NCI-H2171 treated with DMSO at 0.1 percent for 48 hours (cell line): ENCODE results near the gene KIFBP.

Experiments used
- DNase-seq: peaks from one replicate; lab custom pipeline; 2025; lab: John Stamatoyannopoulos, UW

Gene KIFBP

GRCh38 chr10:69051710-69052487, 63.3 kb downstream of the KIFBP start:
- no peak for DNase-seq

DNA sequence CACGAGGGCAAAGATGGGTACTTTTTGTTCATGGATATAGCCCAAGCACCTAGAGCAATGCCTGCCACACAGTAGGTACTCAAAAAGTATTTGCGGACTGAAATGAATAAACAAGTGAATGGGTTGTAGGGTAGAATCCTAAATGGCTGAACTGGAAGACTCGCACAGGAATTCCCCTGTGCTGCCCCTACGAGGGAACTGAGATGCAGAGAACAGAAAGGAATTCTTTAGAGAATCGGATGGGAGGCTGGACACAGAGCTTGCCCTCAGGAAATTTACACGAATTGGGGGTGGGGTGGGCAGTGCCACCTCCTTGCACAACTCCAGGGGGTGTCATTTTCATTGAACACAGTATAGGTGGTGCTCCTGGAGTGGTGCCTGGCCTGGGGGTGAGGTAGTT, 64.1 kb downstream of the KIFBP start:
- no peak for DNase-seq

DNA sequence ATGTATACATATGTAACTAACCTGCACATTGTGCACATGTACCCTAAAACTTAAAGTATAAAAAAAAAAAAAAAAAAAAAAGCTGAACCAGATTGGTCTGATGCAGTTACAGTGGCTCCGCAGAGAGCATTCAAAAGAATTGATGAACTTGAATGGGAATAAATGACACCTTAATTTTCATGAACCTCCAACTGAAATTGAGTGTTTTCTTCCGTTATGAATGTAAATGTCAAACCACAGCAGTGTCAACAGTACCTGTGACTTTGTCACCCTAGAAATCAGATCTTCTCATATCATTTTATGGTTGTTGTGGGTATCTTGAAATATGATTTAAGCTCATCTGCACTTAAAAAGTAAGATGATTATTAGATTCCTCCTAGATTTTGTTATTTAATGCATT, 66.6 kb downstream of the KIFBP start:
- no peak for DNase-seq

DNA sequence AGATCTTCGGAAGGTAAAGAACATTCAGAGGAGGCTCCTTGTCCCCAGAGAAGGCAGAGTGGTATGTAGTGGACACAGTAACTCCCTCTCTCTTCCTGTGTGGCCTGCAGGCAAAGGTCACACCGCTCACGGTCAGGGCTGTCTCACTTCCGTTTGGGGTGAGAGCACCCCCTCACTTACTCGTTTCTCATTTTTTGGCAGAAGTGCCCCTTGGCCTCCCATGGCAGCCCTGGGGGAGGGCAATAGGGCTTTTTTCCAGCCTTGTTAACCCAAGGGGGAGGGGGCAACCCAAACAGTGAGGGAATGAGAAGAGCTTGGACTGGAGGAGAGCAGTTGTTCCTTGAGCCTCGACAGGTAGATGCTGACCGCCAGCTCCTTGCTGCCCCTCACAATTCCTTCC, 67.5 kb downstream of the KIFBP start:
- DNase-seq: no peak

- DNase-seq: no peak
Observed at GRCh38 chr10:69056536-69057260, 68.1 kb downstream of the KIFBP start.

DNA sequence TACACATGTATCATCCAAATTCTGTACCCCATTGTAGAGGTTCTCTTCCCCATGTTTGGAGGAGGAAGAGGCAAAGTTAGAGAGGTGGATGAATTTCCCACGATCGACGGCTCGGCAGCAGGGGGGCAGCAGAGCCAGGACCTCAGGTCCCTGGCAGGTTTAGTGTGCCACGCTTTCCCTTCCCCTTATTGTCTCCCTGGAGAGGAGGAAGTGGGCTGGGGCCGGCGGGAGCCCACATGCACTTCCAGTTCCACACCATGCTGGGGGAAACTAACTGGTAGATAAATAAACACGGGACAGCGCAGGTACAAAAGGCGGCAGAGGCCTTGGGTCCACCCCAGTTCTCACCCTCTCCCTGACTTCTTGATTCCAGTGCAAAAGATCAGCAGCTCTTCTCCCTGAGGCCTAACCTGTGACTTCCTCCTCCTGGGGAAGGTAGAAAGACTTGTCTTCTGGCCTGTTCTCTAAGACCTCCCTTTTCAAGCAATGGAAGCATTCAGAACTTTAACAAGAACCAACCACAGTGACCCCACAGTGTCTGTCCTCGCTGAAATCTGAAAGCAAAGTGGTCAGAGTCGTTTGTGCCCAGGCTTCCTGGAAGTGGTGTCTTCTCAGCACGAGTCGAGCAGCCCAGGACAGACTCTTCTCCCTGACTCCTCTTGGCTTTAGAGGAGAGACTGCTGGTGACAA, 68.8 kb downstream of the KIFBP start:
- DNase-seq: no peak

- no peak for DNase-seq
Observed at GRCh38 chr10:69057951-69058297, 69.3 kb downstream of the KIFBP start.

DNA sequence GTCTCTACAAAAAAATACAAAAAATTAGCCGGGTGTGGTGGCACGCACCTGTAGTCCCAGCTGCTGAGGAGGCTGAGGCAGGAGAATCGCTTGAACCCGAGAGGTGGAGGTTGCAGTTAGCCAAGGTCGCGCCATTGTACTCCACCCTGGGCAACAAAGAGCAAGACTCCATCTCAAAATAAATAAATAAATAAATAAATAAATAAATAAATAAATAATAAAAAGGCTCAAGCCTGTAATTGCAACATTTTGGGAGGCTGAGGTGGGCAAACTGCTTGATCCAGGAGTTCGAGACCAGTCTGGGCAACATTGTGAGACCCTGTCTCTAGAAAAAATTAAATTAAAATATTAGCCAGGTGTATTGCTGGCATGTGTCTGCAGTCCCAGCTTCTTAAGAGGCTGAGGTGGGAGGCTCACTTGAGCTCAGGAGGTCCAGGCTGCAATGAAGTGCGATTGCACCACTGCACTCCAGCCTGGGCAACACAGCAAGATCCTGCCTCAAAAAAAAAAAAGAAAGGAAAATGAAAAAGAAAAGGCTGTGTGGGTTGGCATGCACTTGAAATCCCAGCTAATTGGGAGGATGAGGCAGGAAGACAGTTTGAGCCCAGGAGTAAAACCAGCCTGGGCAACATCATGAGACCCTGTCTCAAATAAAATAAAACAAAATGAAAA, 71.7 kb downstream of the KIFBP start:
- no peak for DNase-seq

DNA sequence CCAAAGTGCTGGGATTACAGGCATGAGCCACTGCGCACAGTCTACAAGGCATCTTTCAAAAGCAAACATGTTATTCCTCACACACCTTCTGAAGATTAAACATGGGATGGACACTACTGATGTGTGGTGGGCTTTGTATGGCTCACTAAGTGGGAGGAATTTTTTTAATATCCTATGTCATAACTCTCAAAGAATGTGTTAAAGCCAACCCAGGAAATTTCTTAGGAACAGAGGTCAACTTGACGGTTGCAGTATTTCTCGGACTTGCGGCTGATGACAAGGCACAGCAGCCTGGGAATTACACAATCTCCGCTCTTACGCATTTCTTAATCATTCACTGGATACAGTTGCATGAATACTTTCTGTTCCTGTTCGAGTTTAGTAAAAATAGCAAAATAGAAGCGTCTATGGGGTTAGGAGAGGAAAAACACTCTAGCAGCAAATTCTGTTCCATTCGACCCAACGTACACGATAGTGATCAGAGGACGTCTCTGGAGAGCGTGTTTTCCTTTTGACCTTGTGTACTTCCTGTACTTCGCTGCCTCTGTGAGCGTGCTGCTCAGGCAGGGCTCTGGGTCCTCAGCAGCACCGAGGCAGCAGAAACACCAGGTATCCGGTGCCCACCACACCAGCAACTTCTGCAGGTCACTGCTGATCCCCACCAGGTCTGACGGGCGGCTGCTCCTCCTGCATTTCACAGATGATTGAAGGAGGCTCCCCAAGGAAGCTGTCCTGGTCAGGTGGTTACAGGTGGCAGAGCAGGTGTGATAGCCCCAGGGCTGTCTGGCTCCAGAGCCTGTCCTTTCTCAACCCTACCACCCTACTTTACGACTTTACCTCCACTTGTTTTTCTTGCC, 72.9 kb downstream of the KIFBP start:
- DNase-seq: no peak

- no peak for DNase-seq
Observed at GRCh38 chr10:69062901-69063300, 74.3 kb downstream of the KIFBP start.

GRCh38 chr10:69064762-69065328, 76.2 kb downstream of the KIFBP start:
- no peak for DNase-seq

GRCh38 chr10:69065406-69066361, 77.1 kb downstream of the KIFBP start:
- peak; percentile 1 for DNase-seq
